ENCODE data around the gene WARS2.

GRCh38 chr1:119007670-119008482, 132.6 kb downstream of the WARS2 start:
- TF ChIP-seq ELF4 (IDR thresholded peaks at IDR 0.05) (no peak), NFRKB (IDR thresholded peaks at IDR 0.05) (no peak), SP1 (IDR thresholded peaks at IDR 0.05) (no peak), ARNT (IDR thresholded peaks at IDR 0.05) (no peak), FOXM1 (IDR thresholded peaks at IDR 0.05; ENCODE audit: borderline replicate concordance) (no peak), FOXK2 (IDR thresholded peaks at IDR 0.05) (no peak), FOXA1 (IDR thresholded peaks at IDR 0.05) (no peak), SUZ12 (IDR thresholded peaks at IDR 0.05) (no peak), BHLHE40 (IDR thresholded peaks at IDR 0.05; ENCODE audit: borderline replicate concordance) (no peak), ZNF384 (IDR thresholded peaks at IDR 0.05) (no peak), PKNOX1 (IDR thresholded peaks at IDR 0.05) (no peak), CTBP1 (IDR thresholded peaks at IDR 0.05; ENCODE audit: borderline replicate concordance) (no peak), TARDBP (IDR thresholded peaks at IDR 0.05) (no peak)

Data from HEK293T (cell line).